IPS-20b (cell line): Measurements from ENCODE around the gene NRG4.

Source experiments
- H3K27ac ChIP-seq: one replicate; pipeline ENCODE4 v1.5.1; 2013; ENCODE audit warnings: low read length
- H3K27me3 ChIP-seq: 2 replicates; pipeline ENCODE4 v1.6.1; 2013; ENCODE audit warnings: mild to moderate bottlenecking, low read length, inconsistent platforms; ENCODE audit not compliant: insufficient read depth
- H3K36me3 ChIP-seq: 2 replicates; pipeline ENCODE4 v1.6.1; 2013; ENCODE audit warnings: low read depth, mild to moderate bottlenecking, inconsistent platforms, low read length, moderate library complexity; ENCODE audit not compliant: insufficient read depth
- H3K4me1 ChIP-seq: 2 replicates; pipeline ENCODE4 v1.6.1; 2013; ENCODE audit warnings: mild to moderate bottlenecking, control low read depth, inconsistent platforms, low read length, moderate library complexity; ENCODE audit not compliant: insufficient read depth
- H3K4me3 ChIP-seq: 2 replicates; pipeline ENCODE4 v1.5.1; 2013; ENCODE audit warnings: mild to moderate bottlenecking, low read length, inconsistent platforms
- H3K9ac ChIP-seq: 2 replicates; pipeline ENCODE4 v1.6.1; 2013; ENCODE audit warnings: low read depth, mild to moderate bottlenecking, inconsistent platforms, low read length, moderate library complexity
- H3K9me3 ChIP-seq: 2 replicates; pipeline ENCODE4 v1.6.1; 2013; ENCODE audit warnings: mild to moderate bottlenecking, low read depth, low read length, inconsistent platforms; ENCODE audit not compliant: insufficient read depth

Gene NRG4

DNA sequence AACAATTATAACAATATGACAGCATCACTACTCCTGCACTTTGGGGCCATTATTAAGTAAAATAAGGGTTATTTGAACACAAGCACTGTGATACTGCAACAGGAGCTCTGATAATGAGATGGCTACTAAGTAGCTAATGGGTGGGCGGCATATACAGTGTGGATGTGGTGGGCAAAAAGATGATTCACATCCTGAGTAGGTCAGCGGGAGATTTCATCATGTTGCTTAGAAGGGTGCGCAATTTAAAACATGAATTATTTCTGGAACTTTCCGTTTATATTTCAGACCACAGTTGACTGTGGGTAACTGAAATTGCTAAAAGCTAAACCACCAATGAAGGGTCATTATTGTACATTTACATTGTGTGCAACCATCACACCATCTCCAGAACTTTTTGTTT, 66.3 kb downstream of the NRG4 start:
- Histone ChIP-seq H3K4me3 (no peak overlapping the region), H3K27me3 (no peaks in the 10 kb centered on the region), H3K9ac (no peak overlapping the region), H3K9me3 (peaks cover 2% of the 10 kb centered on the region; the same call in 1 of the 2 replicates), H3K4me1 (no peaks in the 10 kb centered on the region), H3K36me3 (no peaks in the 10 kb centered on the region), H3K27ac (no peak overlapping the region)

DNA sequence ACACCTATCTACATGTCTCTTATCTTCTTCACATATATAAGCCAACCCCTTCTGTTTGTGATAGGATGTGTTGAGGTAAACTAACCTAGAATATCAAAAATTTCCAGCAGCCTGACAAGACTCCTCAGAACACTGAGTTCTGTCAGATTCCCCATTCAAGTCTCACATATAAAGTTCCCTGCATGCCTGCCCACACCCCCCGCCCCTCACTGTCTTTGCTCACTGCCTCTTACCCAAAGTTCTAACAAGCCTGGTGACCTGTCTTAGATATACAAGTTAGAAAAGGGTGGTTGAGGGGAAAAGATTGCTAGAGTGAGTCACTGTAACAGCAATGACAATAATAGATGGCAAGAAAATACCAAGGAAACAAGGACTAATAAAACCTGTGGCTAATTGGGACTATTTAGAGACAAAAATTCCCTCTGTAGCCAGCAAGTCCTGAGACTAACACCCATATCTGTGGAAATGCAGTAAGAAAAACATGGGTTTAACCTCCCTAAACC, 68.5 kb downstream of the NRG4 start:
- no peak overlapping the region for H3K4me3 ChIP-seq
- no peaks in the 10 kb centered on the region for H3K27me3 ChIP-seq
- no peak overlapping the region for H3K9ac ChIP-seq
- peaks cover 14% of the 10 kb centered on the region; the same call in 1 of the 2 replicates for H3K9me3 ChIP-seq
- H3K27ac ChIP-seq, result no peak overlapping the region
- H3K4me1 ChIP-seq, result no peaks in the 10 kb centered on the region
- H3K36me3 ChIP-seq, result peaks cover 12% of the 10 kb centered on the region; the same call in 1 of the 2 replicates

DNA sequence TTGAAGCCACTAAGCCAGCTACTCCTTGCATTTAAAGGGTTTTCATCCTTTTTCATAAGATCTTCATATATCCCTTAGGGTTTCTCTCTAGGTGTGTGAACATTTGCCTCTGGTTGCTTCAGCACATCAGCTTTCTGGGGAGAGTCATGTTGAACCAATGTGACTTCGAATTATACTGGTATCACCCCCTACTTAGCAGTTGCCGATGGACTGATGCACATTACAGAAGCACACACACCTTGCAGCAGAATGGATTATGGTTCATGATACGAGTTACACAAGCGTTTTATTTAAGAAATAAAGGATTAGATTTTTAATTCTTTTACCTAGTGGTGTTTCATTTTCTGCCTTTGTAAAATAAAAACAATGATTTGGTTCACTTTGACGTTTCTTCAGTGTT, 69.0 kb downstream of the NRG4 start:
- Histone ChIP-seq H3K27ac (no peak overlapping the region), H3K4me3 (no peak overlapping the region), H3K9ac (no peak overlapping the region), H3K9me3 (peaks cover 18% of the 10 kb centered on the region; the same call in 1 of the 2 replicates), H3K36me3 (peaks cover 17% of the 10 kb centered on the region), H3K27me3 (no peaks in the 10 kb centered on the region), H3K4me1 (no peaks in the 10 kb centered on the region)

DNA sequence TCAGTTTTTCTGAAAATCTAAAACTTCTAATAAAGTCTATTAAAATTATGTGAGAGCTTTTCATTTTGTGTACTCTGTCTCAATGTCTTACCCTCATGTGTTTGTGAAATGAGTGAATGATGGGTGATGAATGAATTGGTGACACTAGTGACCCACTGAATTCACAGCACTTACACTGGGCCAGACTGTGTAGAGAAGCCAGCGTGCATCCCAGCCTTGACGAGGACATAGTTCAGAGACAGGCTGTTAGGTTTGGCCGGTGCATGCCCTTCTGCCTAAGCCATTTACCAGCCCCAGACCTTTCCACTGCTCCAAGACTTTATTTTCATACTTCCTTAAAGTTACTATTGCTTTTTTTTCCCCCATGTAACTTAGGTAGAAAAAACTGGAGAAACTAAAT, 69.8 kb downstream of the NRG4 start:
- H3K9me3 ChIP-seq, result peaks cover 18% of the 10 kb centered on the region

DNA sequence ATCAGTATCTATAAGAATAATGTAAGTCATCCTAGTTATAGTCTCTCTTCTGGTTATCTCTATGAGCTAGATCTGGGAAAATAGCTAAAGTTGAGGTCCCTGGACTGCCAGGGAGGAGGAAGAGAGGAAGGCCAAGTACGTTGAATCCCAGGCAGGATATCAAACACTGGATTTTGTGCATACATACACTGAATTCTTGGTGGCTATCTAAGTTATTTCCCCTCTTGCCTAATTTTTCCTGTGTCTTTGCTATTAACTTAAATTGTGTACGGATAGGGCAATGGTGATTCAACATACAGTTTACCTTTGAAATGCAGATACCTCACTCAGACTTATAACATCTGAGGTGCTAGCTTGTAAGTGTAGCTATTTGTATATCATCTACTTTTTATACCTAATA, 81.4 kb downstream of the NRG4 start:
- H3K36me3 ChIP-seq, result peaks cover 71% of the 10 kb centered on the region
- no peak overlapping the region for H3K27ac ChIP-seq
- H3K4me3 ChIP-seq, result no peak overlapping the region
- H3K9ac ChIP-seq, result no peak overlapping the region
- peaks cover 7% of the 10 kb centered on the region for H3K4me1 ChIP-seq
- no peaks in the 10 kb centered on the region for H3K27me3 ChIP-seq
- H3K9me3 ChIP-seq, result no peaks in the 10 kb centered on the region

More for the DNA sequence above, 69.8 kb downstream of the NRG4 start:
- no peaks in the 10 kb centered on the region for H3K27me3 ChIP-seq
- peaks cover 25% of the 10 kb centered on the region for H3K36me3 ChIP-seq
- no peak overlapping the region for H3K9ac ChIP-seq
- no peaks in the 10 kb centered on the region for H3K4me1 ChIP-seq
- no peak overlapping the region for H3K27ac ChIP-seq
- no peak overlapping the region for H3K4me3 ChIP-seq

DNA sequence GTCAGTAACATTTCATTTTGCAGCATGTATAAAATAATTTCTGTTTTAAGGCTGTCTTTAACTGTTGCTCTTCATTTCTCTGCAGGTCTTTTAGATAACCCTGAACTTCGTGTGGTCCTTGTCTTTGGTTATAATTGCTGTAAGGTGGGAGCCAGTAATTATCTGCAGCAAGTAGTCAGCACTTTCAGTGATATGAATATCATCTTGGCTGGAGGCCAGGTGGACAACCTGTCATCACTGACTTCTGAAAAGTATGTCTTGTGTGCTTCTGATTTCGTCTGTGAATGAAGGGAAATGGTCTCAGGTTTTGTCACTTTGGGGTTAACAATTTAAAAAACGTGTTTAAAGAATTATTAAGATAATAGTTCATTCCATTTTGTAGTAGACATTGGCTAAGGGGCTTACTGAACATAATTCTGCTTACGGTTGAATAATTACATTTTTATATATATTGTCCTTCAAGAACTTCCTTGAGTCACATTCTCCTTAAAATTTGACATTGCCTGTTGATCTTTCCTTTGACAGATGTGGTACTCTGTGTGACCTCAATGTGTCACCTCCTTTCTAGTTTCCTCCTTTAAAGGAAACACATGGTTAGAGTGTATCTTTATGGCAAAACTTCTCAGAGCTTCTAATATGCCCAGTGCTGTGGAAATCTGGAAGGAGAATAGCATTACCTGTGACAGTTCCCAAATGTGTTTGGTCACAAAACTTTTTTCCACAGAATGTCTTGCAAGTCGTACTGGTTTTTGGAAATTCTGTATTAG, 82.2 kb downstream of the NRG4 start:
- no peak overlapping the region for H3K27ac ChIP-seq
- no peak overlapping the region for H3K9ac ChIP-seq
- peaks cover 7% of the 10 kb centered on the region for H3K4me1 ChIP-seq
- peaks cover 73% of the 10 kb centered on the region for H3K36me3 ChIP-seq
- no peaks in the 10 kb centered on the region for H3K27me3 ChIP-seq
- no peak overlapping the region for H3K4me3 ChIP-seq
- H3K9me3 ChIP-seq, result no peaks in the 10 kb centered on the region

DNA sequence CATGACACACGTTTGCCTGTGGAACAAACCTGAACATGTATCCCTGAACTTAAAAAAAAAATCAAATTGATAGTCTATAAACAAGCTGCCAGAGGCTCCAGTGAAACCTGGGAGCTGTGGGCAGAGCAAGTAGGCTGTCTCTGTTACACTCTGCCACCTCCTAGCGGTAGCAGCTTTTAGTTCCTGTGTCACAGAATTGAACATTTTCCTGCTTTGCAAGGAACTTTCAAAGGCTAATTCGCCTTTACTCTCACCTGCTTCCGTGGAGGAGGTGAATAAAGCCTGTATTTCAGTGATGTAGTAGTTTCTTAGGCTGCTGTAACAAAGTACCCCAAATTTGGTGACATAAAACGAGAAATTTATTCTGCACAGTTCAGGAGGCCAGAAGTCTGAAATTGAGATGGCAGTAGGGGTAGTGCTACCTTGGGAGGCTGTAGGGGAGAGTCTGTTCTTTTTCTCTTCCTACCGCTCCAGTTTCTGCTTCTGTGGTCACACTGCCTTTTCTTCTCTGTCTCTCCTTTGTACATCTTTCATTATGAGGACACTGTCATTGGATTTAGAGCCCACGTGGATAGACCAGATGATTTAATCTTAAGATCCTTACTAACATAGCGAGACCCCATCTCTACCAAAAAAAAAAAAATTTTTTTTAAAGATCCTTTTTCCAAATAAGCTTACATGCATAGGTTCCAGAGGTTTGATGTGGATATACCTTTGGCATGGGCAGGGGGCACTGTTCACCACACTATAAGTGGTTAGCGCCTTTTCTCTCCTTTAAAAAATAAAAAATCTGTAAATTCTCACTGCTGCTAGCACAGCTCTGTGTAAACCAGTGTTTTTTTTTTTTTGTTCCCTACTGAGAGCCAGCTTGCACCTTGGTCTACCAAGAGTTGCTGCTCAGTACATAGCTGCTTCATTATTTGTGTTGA, 83.3 kb downstream of the NRG4 start:
- no peak overlapping the region for H3K4me3 ChIP-seq
- no peak overlapping the region for H3K27ac ChIP-seq
- H3K27me3 ChIP-seq, result no peaks in the 10 kb centered on the region
- H3K9ac ChIP-seq, result no peak overlapping the region
- peaks cover 67% of the 10 kb centered on the region for H3K36me3 ChIP-seq
- no peaks in the 10 kb centered on the region for H3K9me3 ChIP-seq
- peaks cover 7% of the 10 kb centered on the region for H3K4me1 ChIP-seq

DNA sequence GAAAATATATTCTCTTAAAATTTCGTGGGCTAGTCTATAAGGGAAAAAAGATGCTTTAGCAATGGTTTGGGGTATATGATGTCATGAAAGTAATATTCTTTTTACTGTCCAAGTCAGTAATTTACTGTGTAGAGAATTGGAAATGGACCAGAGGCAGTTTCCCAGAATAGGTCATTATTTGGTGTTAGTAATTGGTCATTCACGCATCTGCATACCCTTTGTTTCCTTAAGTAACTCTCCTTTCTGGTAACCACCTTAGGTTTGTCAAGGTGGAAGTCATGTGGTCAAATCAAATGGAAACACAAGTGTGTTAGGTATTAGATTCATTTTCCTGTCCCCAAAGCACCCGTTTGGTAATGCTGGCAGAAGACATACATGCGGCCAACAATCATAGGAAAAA, 84.6 kb downstream of the NRG4 start:
- Histone ChIP-seq H3K4me3 (no peak overlapping the region), H3K36me3 (peaks cover 63% of the 10 kb centered on the region), H3K27ac (no peak overlapping the region), H3K27me3 (no peaks in the 10 kb centered on the region), H3K4me1 (peaks cover 7% of the 10 kb centered on the region), H3K9ac (no peak overlapping the region), H3K9me3 (no peaks in the 10 kb centered on the region)

DNA sequence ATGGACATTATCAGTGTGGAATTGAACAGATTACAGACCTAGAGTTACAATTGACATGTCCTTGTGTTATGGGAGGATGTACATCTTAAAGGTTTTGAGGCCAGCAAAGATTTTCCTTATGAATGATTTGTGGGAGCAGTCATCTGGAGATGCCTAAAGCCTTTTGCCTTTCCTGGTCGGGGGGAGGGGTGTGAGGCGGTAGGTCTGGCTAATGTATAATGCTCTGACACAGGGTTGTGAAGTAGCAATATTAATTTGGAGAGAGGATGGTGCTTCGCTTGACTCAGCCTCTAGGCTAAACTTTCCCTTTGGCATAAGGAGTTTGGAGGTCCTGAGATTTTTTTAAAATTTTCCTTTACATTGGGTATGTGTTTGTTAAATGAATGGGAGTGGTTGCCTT, 85.3 kb downstream of the NRG4 start:
- Histone ChIP-seq H3K27me3 (no peaks in the 10 kb centered on the region), H3K27ac (no peak overlapping the region), H3K9me3 (no peaks in the 10 kb centered on the region), H3K4me1 (peaks cover 7% of the 10 kb centered on the region), H3K9ac (no peak overlapping the region), H3K4me3 (no peak overlapping the region), H3K36me3 (peaks cover 63% of the 10 kb centered on the region)

DNA sequence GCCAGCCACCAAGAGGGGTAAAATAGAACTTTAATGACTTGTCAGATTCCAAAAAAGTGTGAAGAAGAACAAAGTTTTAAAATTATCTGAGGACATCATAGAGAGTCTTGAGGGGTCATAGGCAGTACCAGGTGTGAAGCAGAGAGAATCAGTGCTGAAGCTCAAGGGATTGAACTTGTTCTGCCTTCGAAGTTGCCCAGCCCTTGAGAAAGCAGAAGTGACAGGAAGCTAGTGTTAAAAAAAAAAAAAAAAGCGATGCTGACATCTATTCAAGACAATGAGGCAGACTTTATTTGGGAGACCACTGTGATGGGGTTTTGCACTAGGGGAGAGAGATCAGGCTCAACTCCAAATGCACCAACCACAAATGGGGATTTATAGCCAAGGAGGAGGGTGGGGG, 86.8 kb downstream of the NRG4 start:
- Histone ChIP-seq H3K9me3 (no peaks in the 10 kb centered on the region), H3K36me3 (peaks cover 55% of the 10 kb centered on the region), H3K27me3 (no peaks in the 10 kb centered on the region), H3K4me1 (peaks cover 7% of the 10 kb centered on the region), H3K9ac (no peak overlapping the region), H3K27ac (no peak overlapping the region), H3K4me3 (no peak overlapping the region)

DNA sequence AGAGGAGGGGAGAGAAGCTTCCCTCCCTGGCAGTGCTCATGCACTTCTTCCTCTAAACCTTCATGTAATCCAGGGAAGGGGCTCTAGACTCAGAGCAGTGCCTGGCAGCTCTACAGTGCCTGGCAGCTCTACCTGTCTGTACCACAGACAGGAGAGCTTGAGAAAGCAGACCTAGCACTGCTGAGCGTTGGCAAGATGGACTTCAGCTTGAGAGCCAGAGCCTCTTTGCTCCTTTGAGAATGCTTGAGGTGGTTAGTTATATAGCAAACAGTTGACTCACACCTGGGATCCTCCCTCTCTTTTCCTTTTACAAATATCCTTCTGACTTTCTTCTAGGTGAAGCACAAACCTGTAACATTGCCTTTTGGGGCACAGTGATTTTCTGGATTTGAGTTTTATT, 87.6 kb downstream of the NRG4 start:
- Histone ChIP-seq H3K9me3 (no peaks in the 10 kb centered on the region), H3K27me3 (no peaks in the 10 kb centered on the region), H3K36me3 (peaks cover 55% of the 10 kb centered on the region), H3K9ac (no peak overlapping the region), H3K4me1 (peaks cover 7% of the 10 kb centered on the region), H3K4me3 (no peak overlapping the region), H3K27ac (no peak overlapping the region)
